IPS-NIHi11 (cell line): ENCODE results near the gene BEX5.
"Not testable (repeated sequence)": the region's sequence is repeated elsewhere in the genome, so short reads cannot be mapped to it uniquely, and the experiment has no call there.

Experiments
- DNase-seq: peaks from one replicate; pipeline ENCODE4 v3.0.0; 2012; ENCODE audit warnings: mixed read lengths, low spot score

Gene BEX5

GRCh38 chrX:102155806-102156179 is at the start of gene BEX5:
Gene BEX5 (minus strand): TSS chrX:102155977. CDS start chrX:102154265, 1,712 bp downstream.
- DNase-seq: peak; percentile 35

- DNase-seq: no peak
Measured at GRCh38 chrX:102185967-102186720, 30.4 kb upstream of the BEX5 start.

- DNase-seq: no peak
Measured at GRCh38 chrX:102154900-102155805, 624 bp downstream of the BEX5 start.

- no peak for DNase-seq
Measured at GRCh38 chrX:102154218-102154860, 1.4 kb downstream of the BEX5 start.

GRCh38 chrX:102142274-102142673 is 13.5 kb downstream of the BEX5 start, which contains the start of gene TCEAL6:
Gene TCEAL6 (minus strand): TSS chrX:102142481.
- DNase-seq: not testable (repeated sequence)

GRCh38 chrX:102141631-102142030 is 14.1 kb downstream of the BEX5 start:
- not testable (repeated sequence) for DNase-seq

GRCh38 chrX:102140876-102141275 is 14.9 kb downstream of the BEX5 start:
- not testable (repeated sequence) for DNase-seq

GRCh38 chrX:102138064-102138463 is 17.7 kb downstream of the BEX5 start:
- no peak for DNase-seq

- DNase-seq: no peak
Measured at GRCh38 chrX:102129473-102129872, 26.3 kb downstream of the BEX5 start.

GRCh38 chrX:102126863-102127262 is 28.9 kb downstream of the BEX5 start:
- DNase-seq: no peak

GRCh38 chrX:102126080-102126818 is 29.5 kb downstream of the BEX5 start:
- not testable (repeated sequence) for DNase-seq

- peak; percentile 40 for DNase-seq
Measured at GRCh38 chrX:102125436-102125835, 30.3 kb downstream of the BEX5 start, which contains the start of gene TCEAL2. Gene TCEAL2 (plus strand): TSS chrX:102125679. CDS start chrX:102126831, 1,152 bp downstream.

- not testable (repeated sequence) for DNase-seq
Measured at GRCh38 chrX:102125014-102125413, 30.8 kb downstream of the BEX5 start.

- DNase-seq: no peak
Measured at GRCh38 chrX:102115748-102116147, 40.0 kb downstream of the BEX5 start.

GRCh38 chrX:102113367-102113766 is 42.4 kb downstream of the BEX5 start:
- no peak for DNase-seq
